Hepatocyte (in vitro differentiated cells): ENCODE measurements around the gene CREB5. TPM values are rescaled to one million over a fixed set of nuclear protein-coding genes. Genes with fewer than 3 reads are reported as not detected.

Source experiments
- DNase-seq: peaks from one replicate; pipeline ENCODE4 v3.0.0-alpha.2; 2016; ENCODE audit warnings: low spot score
- H2AFZ ChIP-seq: fragments of 200-600 bp; sonication (generic); 2 replicates; pipeline ENCODE4 v1.6.0; 2016; ENCODE audit warnings: antibody characterized with exemption, mild to moderate bottlenecking
- H3K27ac ChIP-seq: fragments of 200-600 bp; sonication (generic); 2 replicates; pipeline ENCODE4 v1.5.1; 2016; ENCODE audit warnings: mild to moderate bottlenecking
- H3K27me3 ChIP-seq: fragments of 200-600 bp; sonication (generic); 2 replicates; pipeline ENCODE4 v1.6.1; 2016
- H3K36me3 ChIP-seq: fragments of 200-600 bp; sonication (generic); replicated peaks from 2 replicates; pipeline ENCODE4 v1.5.1; 2016; ENCODE audit warnings: low read depth; ENCODE audit not compliant: insufficient read depth
- H3K4me1 ChIP-seq: fragments of 200-600 bp; sonication (generic); 2 replicates; pipeline ENCODE4 v1.5.1; 2016; ENCODE audit warnings: mild to moderate bottlenecking, moderate library complexity; ENCODE audit not compliant: insufficient read depth
- H3K4me2 ChIP-seq: fragments of 200-600 bp; sonication (generic); 2 replicates; pipeline ENCODE4 v1.6.0; 2016
- H3K4me3 ChIP-seq: fragments of 200-600 bp; sonication (generic); 2 replicates; pipeline ENCODE4 v1.5.1; 2016; ENCODE audit warnings: mild to moderate bottlenecking
- H3K79me2 ChIP-seq: fragments of 200-600 bp; sonication (generic); 2 replicates; pipeline ENCODE4 v1.6.0; 2017; ENCODE audit warnings: mild to moderate bottlenecking
- H3K9me2 ChIP-seq: fragments of 200-600 bp; sonication (generic); replicated peaks from 2 replicates; pipeline ENCODE4 v1.6.0; 2017; ENCODE audit warnings: mild to moderate bottlenecking; ENCODE audit not compliant: insufficient read depth
- H3K9me3 ChIP-seq: fragments of 200-600 bp; sonication (generic); 2 replicates; pipeline ENCODE4 v1.5.1; 2016; ENCODE audit warnings: low read depth, mild to moderate bottlenecking
- H4K20me1 ChIP-seq: fragments of 200-600 bp; sonication (generic); 2 replicates; pipeline ENCODE4 v1.6.0; 2016; ENCODE audit warnings: mild to moderate bottlenecking; ENCODE audit not compliant: insufficient read depth, poor library complexity, severe bottlenecking
- EZH2 ChIP-seq: fragments of 200-600 bp; sonication (generic); IDR thresholded peaks from 2 replicates; pipeline ENCODE4 v1.6.1; 2016; ENCODE audit warnings: antibody characterized with exemption, mild to moderate bottlenecking, borderline replicate concordance
- EZH2phosphoT487 ChIP-seq: fragments of 200-600 bp; sonication (generic); IDR thresholded peaks from one replicate; pipeline ENCODE4 v1.6.1; 2018; ENCODE audit warnings: antibody characterized with exemption, mild to moderate bottlenecking, low read depth, moderate library complexity; ENCODE audit not compliant: unreplicated experiment, severe bottlenecking
- WGBS: methylation state at CpG from one replicate; pipeline ENCODE4 v1.1.6; 2016; ENCODE audit warnings: low lambda C conversion rate; ENCODE audit errors: missing lambda C conversion rate; 5-methylcytosine and 5-hydroxymethylcytosine counted together
- polyA plus RNA-seq: library from polyadenylated mRNA; unstranded; fragments of >200 nt; fragmentation: Nextera tagmentation; extraction: Ambion mirVana; gene quantifications from 2 replicates; pipeline ENCODE4 v1.2.1, GENCODE V29; 2016
- total RNA-seq: library from RNA; depleted of rRNA; stranded (reverse); fragments of >200 nt; gene quantifications from 2 replicates; pipeline ENCODE4 v1.2.3, GENCODE V29; 2014
- TF ChIP-seq, protein P1 (sequence below): fragments of 200-600 bp; sonication (generic); IDR thresholded peaks from 2 replicates; pipeline ENCODE4 v1.5.1; 2016; ENCODE audit warnings: antibody characterized with exemption, mild to moderate bottlenecking; ENCODE audit not compliant: poor library complexity

Gene CREB5
- total and polyA plus RNA-seq, 2 experiments from 2014 or later, result 14.0 to 27.9 TPM

DNA sequence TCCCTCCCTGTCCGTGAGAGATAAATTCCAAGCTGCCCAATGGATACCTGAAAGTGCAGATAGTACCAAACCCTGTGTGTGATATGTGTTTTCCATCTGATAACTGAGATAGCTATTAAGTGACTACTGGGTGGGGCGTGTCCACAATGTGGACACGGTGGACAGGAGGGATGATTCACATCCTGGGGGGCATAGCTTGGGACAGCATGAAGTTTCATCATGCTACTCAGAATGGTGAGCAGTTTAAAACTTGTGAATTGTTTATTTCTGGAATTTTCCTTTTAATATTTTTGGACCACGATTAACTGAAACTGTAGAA is 158.6 kb downstream of the CREB5 start:
- no peak overlapping the region for H3K4me2 ChIP-seq

DNA sequence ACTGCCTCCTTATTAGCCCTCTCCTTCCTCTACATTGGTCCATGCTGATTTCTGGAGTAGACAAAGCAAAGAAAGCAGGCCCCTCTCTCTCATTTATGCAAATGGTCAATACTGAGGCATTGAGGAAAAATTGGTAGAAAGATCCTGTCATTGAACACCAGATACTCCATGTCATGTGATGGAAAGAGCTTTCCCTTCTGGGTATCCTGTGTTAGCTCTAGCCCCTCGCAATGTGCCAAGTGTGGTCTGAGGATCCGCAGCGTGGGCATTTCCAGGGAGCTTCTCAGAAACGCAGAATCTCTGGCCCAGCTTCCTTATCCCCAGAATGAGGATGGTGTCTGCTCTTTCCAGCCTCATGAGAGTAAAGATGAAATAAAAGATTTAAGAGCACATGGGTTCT is 159.1 kb downstream of the CREB5 start:
- TF ChIP-seq, protein P1, sequence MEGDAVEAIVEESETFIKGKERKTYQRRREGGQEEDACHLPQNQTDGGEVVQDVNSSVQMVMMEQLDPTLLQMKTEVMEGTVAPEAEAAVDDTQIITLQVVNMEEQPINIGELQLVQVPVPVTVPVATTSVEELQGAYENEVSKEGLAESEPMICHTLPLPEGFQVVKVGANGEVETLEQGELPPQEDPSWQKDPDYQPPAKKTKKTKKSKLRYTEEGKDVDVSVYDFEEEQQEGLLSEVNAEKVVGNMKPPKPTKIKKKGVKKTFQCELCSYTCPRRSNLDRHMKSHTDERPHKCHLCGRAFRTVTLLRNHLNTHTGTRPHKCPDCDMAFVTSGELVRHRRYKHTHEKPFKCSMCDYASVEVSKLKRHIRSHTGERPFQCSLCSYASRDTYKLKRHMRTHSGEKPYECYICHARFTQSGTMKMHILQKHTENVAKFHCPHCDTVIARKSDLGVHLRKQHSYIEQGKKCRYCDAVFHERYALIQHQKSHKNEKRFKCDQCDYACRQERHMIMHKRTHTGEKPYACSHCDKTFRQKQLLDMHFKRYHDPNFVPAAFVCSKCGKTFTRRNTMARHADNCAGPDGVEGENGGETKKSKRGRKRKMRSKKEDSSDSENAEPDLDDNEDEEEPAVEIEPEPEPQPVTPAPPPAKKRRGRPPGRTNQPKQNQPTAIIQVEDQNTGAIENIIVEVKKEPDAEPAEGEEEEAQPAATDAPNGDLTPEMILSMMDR, result no peak
- TF ChIP-seq EZH2, result no peak
- TF ChIP-seq EZH2phosphoT487, result no peak
- no peak overlapping the region for H2AFZ ChIP-seq
- 99% methylated on average over 4 of the region's 4 CpGs for WGBS

More for the DNA sequence above, 158.6 kb downstream of the CREB5 start:
- Histone ChIP-seq H3K27ac (no peak overlapping the region), H4K20me1 (no peaks in the 10 kb centered on the region), H3K36me3 (no peaks in the 10 kb centered on the region), H3K9me2 (no peaks in the 10 kb centered on the region), H2AFZ (no peak overlapping the region), H3K79me2 (no peaks in the 10 kb centered on the region), H3K9me3 (no peaks in the 10 kb centered on the region), H3K27me3 (peaks cover 6% of the 10 kb centered on the region), H3K4me3 (no peak overlapping the region), H3K4me1 (peaks cover 10% of the 10 kb centered on the region)
- 78% methylated on average over 4 of the region's 4 CpGs for WGBS
- DNase-seq, result no peak
- no peak for TF ChIP-seq EZH2phosphoT487
- TF ChIP-seq, protein P1, result no peak
- no peak for TF ChIP-seq EZH2

DNA sequence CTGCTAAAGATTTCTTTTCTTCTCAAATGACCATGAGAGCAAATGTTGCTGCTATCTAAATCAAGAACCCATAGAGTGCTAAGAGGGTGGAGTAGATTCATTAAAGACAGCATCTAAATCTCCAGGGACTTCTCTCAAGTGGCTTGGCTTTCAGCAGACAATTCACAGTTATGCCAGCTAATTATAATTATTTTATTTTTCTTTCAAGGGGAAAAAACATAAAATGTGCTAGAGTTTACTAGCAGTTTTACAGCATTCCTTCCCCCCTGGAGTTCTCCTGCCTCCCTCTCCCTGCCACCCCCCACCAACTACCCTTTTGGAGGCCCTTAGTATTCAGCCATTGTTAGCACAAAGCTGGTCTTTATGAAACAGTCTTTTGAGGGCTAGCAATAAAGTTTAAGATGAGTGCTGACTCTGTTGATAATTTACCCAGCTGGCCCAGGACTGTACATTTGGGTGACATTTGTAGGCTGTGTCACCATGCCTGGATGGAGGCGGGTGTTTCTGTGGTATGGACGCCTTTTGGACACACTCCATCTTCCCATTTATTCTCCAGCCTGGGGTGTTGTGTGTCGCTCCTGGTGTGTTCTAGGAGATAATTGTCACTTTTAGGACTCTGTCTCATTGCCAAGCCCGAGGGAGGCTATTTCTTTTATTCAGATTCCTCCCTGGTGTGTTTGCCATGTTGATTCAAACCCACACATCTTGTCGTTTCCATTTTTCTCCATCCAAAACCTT is 160.2 kb downstream of the CREB5 start:
- Histone ChIP-seq H3K9me2 (no peaks in the 10 kb centered on the region), H3K4me2 (no peak overlapping the region), H3K79me2 (no peaks in the 10 kb centered on the region), H4K20me1 (no peaks in the 10 kb centered on the region), H2AFZ (no peak overlapping the region), H3K36me3 (no peaks in the 10 kb centered on the region), H3K27ac (no peak overlapping the region), H3K9me3 (no peaks in the 10 kb centered on the region), H3K4me1 (peaks cover 10% of the 10 kb centered on the region), H3K27me3 (peaks cover 11% of the 10 kb centered on the region), H3K4me3 (no peak overlapping the region)
- no peak for TF ChIP-seq EZH2phosphoT487
- TF ChIP-seq, protein P1, result no peak
- no peak for DNase-seq
- WGBS, result 82% methylated on average over 5 of the region's 5 CpGs

More for the DNA sequence above, 159.1 kb downstream of the CREB5 start:
- no peaks in the 10 kb centered on the region for H3K9me3 ChIP-seq
- no peak overlapping the region for H3K4me3 ChIP-seq
- H3K27ac ChIP-seq, result no peak overlapping the region
- no peak overlapping the region for H3K4me2 ChIP-seq
- H3K36me3 ChIP-seq, result no peaks in the 10 kb centered on the region
- no peaks in the 10 kb centered on the region for H4K20me1 ChIP-seq
- peaks cover 10% of the 10 kb centered on the region for H3K4me1 ChIP-seq
- H3K27me3 ChIP-seq, result peaks cover 6% of the 10 kb centered on the region
- no peaks in the 10 kb centered on the region for H3K9me2 ChIP-seq
- H3K79me2 ChIP-seq, result no peaks in the 10 kb centered on the region
- no peak for DNase-seq

DNA sequence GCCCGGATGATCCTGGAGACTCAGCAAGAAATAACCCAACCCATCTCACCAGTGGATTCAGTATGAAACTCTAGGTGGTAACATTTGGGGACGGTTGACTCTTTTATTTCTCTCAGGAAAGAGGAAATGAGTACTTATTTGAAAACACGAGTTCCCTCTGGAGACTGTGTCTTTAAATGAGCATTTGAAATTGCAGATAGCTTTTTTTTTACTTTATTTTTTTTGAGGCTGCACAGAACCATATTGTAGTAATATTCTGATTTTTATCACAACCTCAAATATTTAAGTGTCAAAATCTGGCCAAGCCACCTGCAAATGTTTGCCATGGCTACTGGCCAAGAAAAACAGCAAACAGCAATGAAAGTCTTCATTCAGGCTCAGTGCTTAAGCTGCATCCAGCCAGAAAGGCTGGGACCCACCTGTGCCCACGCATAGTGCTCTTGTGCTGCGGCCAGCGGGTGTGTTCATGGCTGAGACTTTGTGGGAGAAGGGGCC is 160.8 kb downstream of the CREB5 start:
- peaks cover 11% of the 10 kb centered on the region for H3K27me3 ChIP-seq
- no peak overlapping the region for H2AFZ ChIP-seq
- peaks cover 10% of the 10 kb centered on the region for H3K4me1 ChIP-seq
- no peak overlapping the region for H3K4me3 ChIP-seq
- H3K4me2 ChIP-seq, result no peak overlapping the region
- no peaks in the 10 kb centered on the region for H3K79me2 ChIP-seq
- no peak for DNase-seq
- TF ChIP-seq EZH2, result no peak
- TF ChIP-seq, protein P1, result no peak
- TF ChIP-seq EZH2phosphoT487, result no peak
- no peaks in the 10 kb centered on the region for H3K9me3 ChIP-seq
- WGBS, result 73% methylated on average over 6 of the region's 6 CpGs
- no peaks in the 10 kb centered on the region for H3K9me2 ChIP-seq
- no peak overlapping the region for H3K27ac ChIP-seq
- no peaks in the 10 kb centered on the region for H4K20me1 ChIP-seq
- no peaks in the 10 kb centered on the region for H3K36me3 ChIP-seq
